HG03571 (cell line): ENCODE results near the gene NAT8.
"Not testable (repeated sequence)": the region's sequence is repeated elsewhere in the genome, so short reads cannot be mapped to it uniquely, and the experiment has no call there.

Experiments used
- ATAC-seq: cut with Tn5 transposase; IDR thresholded peaks from one replicate; pipeline ENCODE4 v1.9.1; 2021; ENCODE audit not compliant: unreplicated experiment

NAT8 gene

GRCh38 chr2:73638429-73638828 is 3.8 kb downstream of the NAT8 start:
- ATAC-seq, result no peak

GRCh38 chr2:73636977-73637376 is 5.2 kb downstream of the NAT8 start:
- not testable (repeated sequence) for ATAC-seq

GRCh38 chr2:73630662-73631266 is 11.5 kb downstream of the NAT8 start:
- peak; percentile 61 for ATAC-seq

- not testable (repeated sequence) for ATAC-seq
These were observed 13.7 kb downstream of the NAT8 start for GRCh38 chr2:73628493-73628892.

GRCh38 chr2:73626237-73626636 is 16.0 kb downstream of the NAT8 start:
- not testable (repeated sequence) for ATAC-seq

- ATAC-seq, result not testable (repeated sequence)
These were observed 17.6 kb downstream of the NAT8 start for GRCh38 chr2:73624625-73625024.

GRCh38 chr2:73624036-73624435 is 18.2 kb downstream of the NAT8 start:
- ATAC-seq, result not testable (repeated sequence)

- ATAC-seq, result not testable (repeated sequence)
These were observed 22.3 kb downstream of the NAT8 start for GRCh38 chr2:73619925-73620324.

- no peak for ATAC-seq
These were observed 27.2 kb downstream of the NAT8 start for GRCh38 chr2:73614997-73615396.

GRCh38 chr2:73614105-73614504 is 28.1 kb downstream of the NAT8 start:
- ATAC-seq, result no peak

GRCh38 chr2:73611867-73612266 is 30.4 kb downstream of the NAT8 start:
- ATAC-seq, result no peak

GRCh38 chr2:73611193-73611592 is 31.0 kb downstream of the NAT8 start:
- no peak for ATAC-seq

- ATAC-seq, result no peak
These were observed 32.1 kb downstream of the NAT8 start for GRCh38 chr2:73610111-73610510.

GRCh38 chr2:73604589-73604988 is 37.6 kb downstream of the NAT8 start:
- not testable (repeated sequence) for ATAC-seq

GRCh38 chr2:73603099-73603588 is 39.1 kb downstream of the NAT8 start:
- not testable (repeated sequence) for ATAC-seq

GRCh38 chr2:73601780-73602179 is 40.4 kb downstream of the NAT8 start:
- ATAC-seq, result no peak

- no peak for ATAC-seq
These were observed 48.0 kb downstream of the NAT8 start for GRCh38 chr2:73594251-73594650.

- no peak for ATAC-seq
These were observed 48.5 kb downstream of the NAT8 start for GRCh38 chr2:73593680-73594079.
